Heart left ventricle (tissue), 16 donors: ENCODE data around the gene NIBAN1. TPM values are rescaled to one million over a fixed set of nuclear protein-coding genes. Genes with fewer than 3 reads are reported as not detected.

Experiments
- ATAC-seq, 4 donors: fragments of 200-7000 bp; cut with Tn5 transposase; one replicate each; pipeline ENCODE4 v1.9.1; 2020 to 2022; ENCODE audit warnings: moderate library complexity in 4 of 4, mild to moderate bottlenecking in 3 of 4, moderate number of reproducible peaks in 1 of 4
- DNase-seq, 5 donors: peaks; one replicate each; pipeline ENCODE4 v3.0.0-alpha.2; 2020
- H3K27ac ChIP-seq, 12 donors: fragments of 200-600 bp; sonication (generic) in 4 of 12; one replicate each; pipeline versions ENCODE4 v1.5.0 to v1.8.0; 2016 to 2022; ENCODE audit warnings: mild to moderate bottlenecking in 2 of 12
- H3K27me3 ChIP-seq, 9 donors: fragments of 200-600 bp; sonication (generic) in 2 of 9; one replicate each; pipeline versions ENCODE4 v1.5.1 to v1.8.0; 2016 to 2022; ENCODE audit warnings: mild to moderate bottlenecking in 3 of 9
- H3K36me3 ChIP-seq, 9 donors: fragments of 200-600 bp; sonication (generic) in 2 of 9; one replicate each; pipeline versions ENCODE4 v1.5.0 to v1.8.0; 2018 to 2022; ENCODE audit warnings: mild to moderate bottlenecking in 2 of 9
- H3K4me1 ChIP-seq, 12 donors: fragments of 200-600 bp; sonication (generic) in 4 of 12; one replicate each; pipeline versions ENCODE4 v1.5.0 to v1.8.0; 2016 to 2022; ENCODE audit warnings: mild to moderate bottlenecking in 3 of 12
- H3K4me3 ChIP-seq, 12 donors: fragments of 200-600 bp; sonication (generic) in 4 of 12; one replicate each; pipeline versions ENCODE4 v1.5.0 to v1.8.0; 2017 to 2022; ENCODE audit warnings: mild to moderate bottlenecking in 9 of 12, moderate library complexity in 4 of 12
- H3K9me3 ChIP-seq, 12 donors: fragments of 200-600 bp; sonication (generic) in 4 of 12; one replicate each; pipeline versions ENCODE4 v1.5.0 to v1.8.0; 2016 to 2022; ENCODE audit warnings: mild to moderate bottlenecking in 1 of 12
- POLR2A ChIP-seq, 2 donors: fragments of 450-650 bp; IDR thresholded peaks; one replicate each; pipeline ENCODE4 v1.6.1; 2017; ENCODE audit warnings: antibody characterized with exemption in 2 of 2, mild to moderate bottlenecking in 2 of 2, moderate library complexity in 2 of 2
- WGBS, 4 donors: extraction: QIAGEN DNeasy Blood & Tissue Kit in 2 of 4; methylation state at CpG; one replicate each; pipeline versions ENCODE4 v1.1.5 to v1.1.7; 2013 to 2018; 5-methylcytosine and 5-hydroxymethylcytosine counted together
- intact Hi-C, 10 donors: fragments of 100-400 bp; cut with DNase I; formaldehyde crosslinking; loops; one replicate each; pipeline versions ENCODE4 v1.11.1 to v1.14.2; 2022
- polyA plus RNA-seq, 2 donors: library from polyadenylated mRNA; stranded (reverse); fragments of 200-250 nt; gene quantifications; one replicate each; pipeline ENCODE4 v1.2.3, GENCODE V29; 2013
- total RNA-seq, 9 donors: library from RNA; depleted of rRNA in 2 of 9; stranded (reverse); fragments of >200 nt in 2 of 9; fragmentation: NEBNext Ultra II Directional in 3 of 9; extraction: Animal tissue kit (Norgen Biotek cat#: 25700) in 3 of 9; gene quantifications; one replicate each; pipeline versions ENCODE4 v1.1.0 to v1.2.4, GENCODE V29; 2016 to 2023
- TF ChIP-seq, protein P1 (sequence below), 12 donors: fragments of 200-600 bp; sonication (generic) in 4 of 12; IDR thresholded peaks; one replicate each; pipeline versions ENCODE4 v1.5.0 to v1.8.0; 2018 to 2022; ENCODE audit warnings: antibody characterized with exemption in 12 of 12, mild to moderate bottlenecking in 5 of 12
- donor health status: ischemic (EF 13 %, LVEDD 7.1; RV severe dilation, severe dysfunction).
- donor health status: healthy with polysubstance abuse.
- donor health status: DM: no; HTN: yes; CAD: no.
- donor health status: DM: no; HTN: no; CAD: no.
- donor health status: ischemic (EF 25% LVEDD 6.9; RV normal size, moderate dysfunction).
- donor health status: ischemic (EF 25% LVEDD 5.7; RV mildly dilated, moderate dysfunction).
- donor health status: healthy.
- donor health status: DM: yes; HTN: yes; CAD: no.
- donor health status: ischemic (EF 35%, LVEDD 5.7; RV mildly dilated, moderate dysfunction).
- donor health status: nonischemic (EF 11% LVEDD 7.7; RV severe dilation, severe dysfunction).
- donor health status: DM: yes; HTN: yes; CAD: no.
- donor health status: PGD.
- donor health status: ischemic (EF 29% LVEDD 5.4; RV normal size, mild dysfunction).
- donor health status: nonischemic (EF 23%, LVEDD 6.1; RV moderate dilation, normal function).

Gene NIBAN1
- total and polyA plus RNA-seq, 11 donors = 86.0 to 609 (median 278) TPM

DNA sequence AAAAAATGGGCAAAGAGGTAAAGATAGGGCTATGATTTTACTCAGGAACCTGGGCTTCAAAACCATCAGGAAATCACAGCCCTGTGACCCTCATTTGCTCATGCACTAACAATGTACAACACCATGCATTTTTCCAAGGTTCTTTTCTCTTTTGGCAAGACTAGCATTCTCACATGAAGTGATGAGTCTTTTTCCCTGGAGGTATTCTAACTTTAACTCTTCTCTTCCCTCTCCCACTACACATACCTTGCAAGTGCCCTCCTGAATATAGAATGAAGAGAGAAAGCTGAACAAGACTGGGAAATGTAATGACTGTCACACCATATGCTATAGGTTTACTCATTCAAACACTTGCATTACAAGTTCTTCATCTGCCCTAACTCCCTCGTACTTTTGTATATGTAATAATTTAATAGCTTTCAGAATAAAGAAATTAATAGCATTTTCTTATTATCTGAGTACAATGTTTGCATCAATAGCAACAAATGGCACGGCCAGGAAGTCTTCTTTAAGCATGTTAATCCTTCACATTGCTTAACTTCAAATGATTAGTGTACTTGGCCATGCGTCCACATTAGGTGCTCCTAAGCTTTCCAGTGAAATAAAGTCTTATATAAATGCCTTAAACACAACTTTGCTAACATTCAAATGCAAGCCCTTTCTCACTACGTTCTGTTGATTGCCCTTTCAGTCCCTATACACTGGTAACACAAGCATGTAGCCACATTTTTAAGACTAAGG is 1.8 kb downstream of the NIBAN1 start:
- H3K4me1 ChIP-seq = peaks cover 0 to 58% (median 21%) of the 10 kb centered on the region in 12 donors

DNA sequence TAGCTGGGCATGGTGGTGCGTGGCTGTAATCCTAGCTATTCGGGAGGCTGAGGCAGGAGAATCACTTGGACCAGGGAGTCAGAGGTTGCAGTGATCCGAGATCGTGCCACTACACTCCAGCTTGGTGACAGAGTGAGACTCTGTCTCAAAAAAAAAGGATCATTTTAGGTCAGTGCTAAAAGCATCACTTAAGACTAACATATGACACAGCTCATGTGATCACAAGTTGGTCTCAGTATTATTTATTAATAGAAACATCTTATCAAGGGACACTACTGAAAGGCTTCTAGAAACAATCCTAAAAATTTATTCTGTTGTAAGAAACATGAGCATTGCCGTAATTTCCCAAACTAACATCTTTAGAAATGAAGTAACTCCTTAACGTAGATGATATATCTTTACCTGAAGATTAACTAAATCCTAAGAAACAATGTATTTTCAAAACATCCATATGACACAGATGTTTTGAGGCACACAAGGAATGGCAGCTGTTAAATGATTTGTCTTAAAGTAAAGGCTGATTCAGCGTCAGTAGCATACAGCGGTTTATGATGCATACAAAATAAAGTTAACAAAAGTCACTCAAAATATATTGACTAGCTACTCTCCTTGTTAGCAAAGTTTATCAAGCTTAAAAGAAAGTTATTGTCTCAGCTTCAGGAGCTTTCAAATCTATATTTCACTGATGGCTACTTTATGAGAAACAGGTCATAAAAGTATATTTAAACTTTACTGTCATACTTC is 2.6 kb downstream of the NIBAN1 start:
- Histone ChIP-seq H3K4me3 (peak overlapping the region; percentile 65 to 98 (median 83)), H3K27ac (peak overlapping the region; percentile 74 to 94 (median 92)), H3K4me1 (peaks cover 0 to 64% (median 29%) of the 10 kb centered on the region in 12 donors), H3K36me3 (no peaks in the 10 kb centered on the region), H3K27me3 (no peaks in the 10 kb centered on the region), H3K9me3 (no peaks in the 10 kb centered on the region)
- TF ChIP-seq, protein P1, sequence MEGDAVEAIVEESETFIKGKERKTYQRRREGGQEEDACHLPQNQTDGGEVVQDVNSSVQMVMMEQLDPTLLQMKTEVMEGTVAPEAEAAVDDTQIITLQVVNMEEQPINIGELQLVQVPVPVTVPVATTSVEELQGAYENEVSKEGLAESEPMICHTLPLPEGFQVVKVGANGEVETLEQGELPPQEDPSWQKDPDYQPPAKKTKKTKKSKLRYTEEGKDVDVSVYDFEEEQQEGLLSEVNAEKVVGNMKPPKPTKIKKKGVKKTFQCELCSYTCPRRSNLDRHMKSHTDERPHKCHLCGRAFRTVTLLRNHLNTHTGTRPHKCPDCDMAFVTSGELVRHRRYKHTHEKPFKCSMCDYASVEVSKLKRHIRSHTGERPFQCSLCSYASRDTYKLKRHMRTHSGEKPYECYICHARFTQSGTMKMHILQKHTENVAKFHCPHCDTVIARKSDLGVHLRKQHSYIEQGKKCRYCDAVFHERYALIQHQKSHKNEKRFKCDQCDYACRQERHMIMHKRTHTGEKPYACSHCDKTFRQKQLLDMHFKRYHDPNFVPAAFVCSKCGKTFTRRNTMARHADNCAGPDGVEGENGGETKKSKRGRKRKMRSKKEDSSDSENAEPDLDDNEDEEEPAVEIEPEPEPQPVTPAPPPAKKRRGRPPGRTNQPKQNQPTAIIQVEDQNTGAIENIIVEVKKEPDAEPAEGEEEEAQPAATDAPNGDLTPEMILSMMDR (IDR thresholded peaks at IDR 0.05) = no peak
- no peak for TF ChIP-seq POLR2A (IDR thresholded peaks at IDR 0.05)
- ATAC-seq (peak; percentile 23 to 66 (median 43)), DNase-seq (no peak)
- 43 to 54% (median 44%) methylated on average over 8 of the region's 8 CpGs for WGBS, 4 donors
- intact Hi-C loops = loop anchor here in 7 of 10 donors (5.0 to 10.0 kb wide), 7 partner anchors 77 to 183 kb away; partner anchors contain the start of genes SWT1 (in 1 of the 7) and TRMT1L (in 1 of the 7)

More for the DNA sequence above, 1.8 kb downstream of the NIBAN1 start:
- peak overlapping the region; percentile 65 to 98 (median 83) for H3K4me3 ChIP-seq
- H3K36me3 ChIP-seq = no peaks in the 10 kb centered on the region
- ATAC-seq (no peak), DNase-seq (no peak)
- 27 to 33% (median 30%) methylated on average over 4 of the region's 4 CpGs for WGBS, 4 donors
- H3K9me3 ChIP-seq = no peaks in the 10 kb centered on the region
- TF ChIP-seq POLR2A (IDR thresholded peaks at IDR 0.05) = no peak
- TF ChIP-seq, protein P1 (IDR thresholded peaks at IDR 0.05) = no peak
- no peaks in the 10 kb centered on the region for H3K27me3 ChIP-seq
- intact Hi-C loops = loop anchor here in 7 of 10 donors (5.0 to 10.0 kb wide), 7 partner anchors 78 to 182 kb away; partner anchors contain the start of genes SWT1 (in 1 of the 7) and TRMT1L (in 1 of the 7)
- H3K27ac ChIP-seq = peak overlapping the region; percentile 74 to 94 (median 92)

DNA sequence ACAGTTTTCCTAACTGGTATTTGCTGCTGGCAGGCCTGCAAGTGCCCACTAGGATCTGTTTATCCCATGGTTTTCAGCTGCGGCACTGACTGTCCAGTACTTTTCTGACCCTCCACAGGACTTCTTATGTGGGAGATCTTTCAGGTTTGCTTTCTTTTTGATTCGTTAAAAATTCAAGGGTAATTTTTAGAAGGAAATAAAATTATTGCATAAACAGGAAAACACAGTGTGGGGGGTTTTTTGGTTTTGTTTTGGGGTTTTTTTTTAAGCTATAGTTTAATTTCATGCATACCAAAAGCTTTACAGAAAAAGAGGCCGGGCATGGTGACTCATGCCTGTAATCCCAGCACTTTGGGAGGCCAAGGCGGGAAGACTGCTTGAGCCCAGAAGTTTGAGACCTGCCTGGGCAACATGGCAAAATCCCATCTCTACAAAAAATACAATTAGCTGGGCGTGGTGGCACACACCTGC is 3.6 kb downstream of the NIBAN1 start:
- no peak for TF ChIP-seq POLR2A (IDR thresholded peaks at IDR 0.05)
- TF ChIP-seq, protein P1 (IDR thresholded peaks at IDR 0.05) = no peak
- Histone ChIP-seq H3K27ac (peak overlapping the region; percentile 74 to 94 (median 92)), H3K9me3 (no peaks in the 10 kb centered on the region), H3K36me3 (peaks cover 0 to 4% (median 0%) of the 10 kb centered on the region in 9 donors), H3K4me1 (peaks cover 0 to 70% (median 35%) of the 10 kb centered on the region in 12 donors), H3K4me3 (peak overlapping the region in 6 of 12 donors; percentile 65 to 84 (median 79)), H3K27me3 (no peaks in the 10 kb centered on the region)
- ATAC-seq (no peak), DNase-seq (no peak)
- intact Hi-C loops = loop anchor here in 7 of 10 donors (5.0 to 10.0 kb wide), 7 partner anchors 76 to 184 kb away; partner anchors contain the start of genes SWT1 (in 1 of the 7) and TRMT1L (in 1 of the 7)
- 46 to 60% (median 53%) methylated on average over 5 of the region's 5 CpGs for WGBS, 4 donors
